Panc1 (cell line): Measurements from ENCODE around the gene DOCK1. TPM values are rescaled to one million over a fixed set of nuclear protein-coding genes. Genes with fewer than 3 reads are reported as not detected.

Experiments used
- ATAC-seq: fragments of 200-7000 bp; cut with Tn5 transposase; 2 replicates; pipeline ENCODE4 v1.9.1; 2020; ENCODE audit warnings: mild to moderate bottlenecking, moderate library complexity
- BruUV-seq: library from RNA; stranded (reverse); fragments of 400-500 nt; replicated peaks from 2 replicates; lab custom pipeline; 2021; lab: Mats Ljungman, UMichigan
- CTCF ChIA-PET: fragments of 300-600 bp; sonication (Branson Sonifier 250); formaldehyde crosslinking; loops from one replicate; lab custom pipeline; 2022; ENCODE audit warnings: antibody characterized with exemption; lab: Charles Lee
- POLR2A ChIA-PET: fragments of 300-600 bp; sonication (Branson Sonifier 250); formaldehyde crosslinking; loops from one replicate; lab custom pipeline; 2022; ENCODE audit warnings: antibody characterized with exemption; lab: Charles Lee
- DNase-seq: peaks from one replicate; pipeline ENCODE4 v3.0.0-alpha.2; 2010; ENCODE audit warnings: low read depth, low spot score
- H3K27ac ChIP-seq: 2 replicates; pipeline ENCODE4 v1.5.1; 2011; ENCODE audit warnings: mild to moderate bottlenecking, low read length, inconsistent platforms
- H3K27me3 ChIP-seq: fragments of 200-500 bp; sonication (Bioruptor generic); 2 replicates; pipeline ENCODE4 v1.6.0; 2014; ENCODE audit warnings: low read length, inconsistent platforms; ENCODE audit not compliant: control insufficient read depth, insufficient read depth
- H3K36me3 ChIP-seq: fragments of 200-500 bp; sonication (Bioruptor generic); 2 replicates; pipeline ENCODE4 v1.5.1; 2014; ENCODE audit warnings: inconsistent platforms, mild to moderate bottlenecking, low read length, moderate library complexity; ENCODE audit not compliant: control insufficient read depth, insufficient read depth
- H3K4me1 ChIP-seq: 2 replicates; pipeline ENCODE4 v1.5.1; 2011; ENCODE audit warnings: inconsistent platforms, mild to moderate bottlenecking, low read length, moderate library complexity; ENCODE audit not compliant: control insufficient read depth, insufficient read depth
- H3K4me3 ChIP-seq, 2 experiments: 2 replicates each; pipeline ENCODE4 v1.5.1; 2011 to 2012; ENCODE audit warnings: low read depth in 2 of 2, low read length in 2 of 2, mild to moderate bottlenecking in 2 of 2, inconsistent platforms in 1 of 2, moderate library complexity in 1 of 2
- H3K9me3 ChIP-seq: fragments of 200-500 bp; sonication (Bioruptor generic); 2 replicates; pipeline ENCODE4 v1.5.1; 2014; ENCODE audit warnings: low read depth, mild to moderate bottlenecking, inconsistent platforms, low read length, moderate library complexity; ENCODE audit not compliant: control insufficient read depth, insufficient read depth
- POLR2AphosphoS5 ChIP-seq: IDR thresholded peaks from 2 replicates; pipeline ENCODE4 v1.6.1; 2012; ENCODE audit warnings: mild to moderate bottlenecking, low read depth, low read length, moderate library complexity
- SIN3A ChIP-seq: IDR thresholded peaks from 2 replicates; pipeline ENCODE4 v1.6.1; 2012; ENCODE audit warnings: low read depth, mild to moderate bottlenecking, low read length, moderate library complexity, borderline replicate concordance; ENCODE audit not compliant: insufficient read depth
- TCF7L2 ChIP-seq: IDR thresholded peaks from 2 replicates; pipeline ENCODE4 v1.6.1; 2011; ENCODE audit warnings: mild to moderate bottlenecking, low read depth, low read length, inconsistent platforms
- in situ Hi-C: cut with HindIII; loops from 2 replicates; pipeline ENCODE4 v1.10.0; 2016; ENCODE audit warnings: low sequenced_read_pairs, low pct_unique_long_range_greater_than_20kb
- intact Hi-C: fragments of 100-400 bp; cut with micrococcal nuclease; formaldehyde crosslinking; loops from one replicate; pipeline ENCODE4 v1.10.0; 2022; ENCODE audit not compliant: unreplicated experiment
- total RNA-seq: library from RNA; stranded (reverse); gene quantifications from one replicate; pipeline ENCODE4 v1.2.1, GENCODE V29; 2021; ENCODE audit not compliant: unreplicated experiment
- TF ChIP-seq, protein P1 (sequence below): fragments of 450-650 bp; IDR thresholded peaks from 2 replicates; pipeline ENCODE4 v1.5.1; 2017; ENCODE audit warnings: mild to moderate bottlenecking
- TF ChIP-seq, protein P2 (sequence below), 2 experiments: IDR thresholded peaks; 2 replicates each; pipeline ENCODE4 v1.6.1; 2011 to 2012; ENCODE audit warnings: low read depth in 2 of 2, control low read depth in 1 of 2, low read length in 1 of 2, mild to moderate bottlenecking in 1 of 2, moderate library complexity in 1 of 2; ENCODE audit not compliant: insufficient read depth in 1 of 2

Gene DOCK1
- total RNA-seq, 1 experiment from 2014 or later, result 67.6 TPM

DNA sequence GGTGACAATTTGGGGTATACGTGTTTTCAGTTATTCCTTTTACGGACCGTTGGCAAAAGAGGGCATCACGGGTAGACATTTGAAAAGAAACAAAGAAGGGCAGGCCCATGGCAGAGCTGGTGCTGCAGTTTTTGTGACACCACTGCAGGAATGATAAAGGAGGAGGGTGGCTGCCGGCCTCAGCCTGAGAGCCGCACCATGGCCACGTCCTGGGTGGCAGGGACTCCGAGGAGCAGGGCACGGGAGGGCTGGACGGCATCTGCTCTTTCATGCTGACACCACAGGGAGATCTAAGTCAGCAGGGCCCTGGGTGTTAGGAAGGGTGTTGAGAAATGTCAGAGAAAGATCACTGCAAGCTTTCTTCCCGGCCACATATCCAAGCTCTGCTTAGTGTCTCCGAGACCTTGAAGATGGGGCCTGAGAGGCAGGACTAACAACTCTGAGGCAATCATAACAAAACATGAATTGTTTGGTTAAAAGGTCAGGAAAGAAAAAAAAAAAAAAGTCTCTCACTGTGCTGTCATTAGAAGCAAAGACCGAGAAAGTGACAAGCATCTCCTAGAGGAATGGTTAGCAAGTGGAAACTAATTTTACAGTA, 254.5 kb downstream of the DOCK1 start:
- ChIA-PET CTCF (no interaction called here), POLR2A (no interaction called here)
- Histone ChIP-seq H3K36me3 (no peaks in the 10 kb centered on the region), H3K9me3 (no peaks in the 10 kb centered on the region), H3K27me3 (no peaks in the 10 kb centered on the region), H3K4me1 (0 out of 2 replicates have a peak, but pooled peaks cover 3% of the 10 kb centered on the region), H3K27ac (no peak overlapping the region), H3K4me3 (no peak overlapping the region)
- TF ChIP-seq, protein P1, sequence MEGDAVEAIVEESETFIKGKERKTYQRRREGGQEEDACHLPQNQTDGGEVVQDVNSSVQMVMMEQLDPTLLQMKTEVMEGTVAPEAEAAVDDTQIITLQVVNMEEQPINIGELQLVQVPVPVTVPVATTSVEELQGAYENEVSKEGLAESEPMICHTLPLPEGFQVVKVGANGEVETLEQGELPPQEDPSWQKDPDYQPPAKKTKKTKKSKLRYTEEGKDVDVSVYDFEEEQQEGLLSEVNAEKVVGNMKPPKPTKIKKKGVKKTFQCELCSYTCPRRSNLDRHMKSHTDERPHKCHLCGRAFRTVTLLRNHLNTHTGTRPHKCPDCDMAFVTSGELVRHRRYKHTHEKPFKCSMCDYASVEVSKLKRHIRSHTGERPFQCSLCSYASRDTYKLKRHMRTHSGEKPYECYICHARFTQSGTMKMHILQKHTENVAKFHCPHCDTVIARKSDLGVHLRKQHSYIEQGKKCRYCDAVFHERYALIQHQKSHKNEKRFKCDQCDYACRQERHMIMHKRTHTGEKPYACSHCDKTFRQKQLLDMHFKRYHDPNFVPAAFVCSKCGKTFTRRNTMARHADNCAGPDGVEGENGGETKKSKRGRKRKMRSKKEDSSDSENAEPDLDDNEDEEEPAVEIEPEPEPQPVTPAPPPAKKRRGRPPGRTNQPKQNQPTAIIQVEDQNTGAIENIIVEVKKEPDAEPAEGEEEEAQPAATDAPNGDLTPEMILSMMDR, result no peak
- in situ Hi-C loops, result no loop called here
- intact Hi-C loops, result no loop called here
- ATAC-seq, result no peak
- no TSS peak for BruUV-seq
- no peak for DNase-seq

DNA sequence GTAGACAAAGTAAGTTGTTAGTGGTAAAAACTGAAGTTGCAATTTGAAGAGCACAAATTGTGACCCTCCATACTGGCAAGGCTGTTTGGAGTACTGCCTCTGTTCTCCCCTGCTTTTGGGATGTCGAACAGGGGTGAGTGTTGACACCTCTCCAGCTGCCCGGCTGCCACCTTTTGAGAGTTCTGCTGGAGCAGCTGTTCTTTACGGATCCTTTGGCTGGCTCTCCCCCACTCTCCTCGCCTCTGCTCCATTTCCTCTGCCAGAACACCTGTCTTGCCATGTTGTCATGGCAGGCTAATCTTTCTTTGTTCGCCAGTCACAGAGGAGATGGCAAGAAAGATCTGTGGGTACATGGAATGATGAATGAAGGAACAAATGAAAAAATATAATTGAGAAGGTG, 256.3 kb downstream of the DOCK1 start:
- Histone ChIP-seq H3K4me1 (0 out of 2 replicates have a peak, but pooled peaks cover 3% of the 10 kb centered on the region), H3K36me3 (no peaks in the 10 kb centered on the region), H3K27ac (no peak overlapping the region), H3K9me3 (no peaks in the 10 kb centered on the region), H3K4me3 (no peak overlapping the region), H3K27me3 (no peaks in the 10 kb centered on the region)
- no peak for ATAC-seq
- intact Hi-C loops (no loop called here), in situ Hi-C loops (no loop called here)
- ChIA-PET POLR2A (no interaction called here), CTCF (no interaction called here)
- TF ChIP-seq, protein P2, sequence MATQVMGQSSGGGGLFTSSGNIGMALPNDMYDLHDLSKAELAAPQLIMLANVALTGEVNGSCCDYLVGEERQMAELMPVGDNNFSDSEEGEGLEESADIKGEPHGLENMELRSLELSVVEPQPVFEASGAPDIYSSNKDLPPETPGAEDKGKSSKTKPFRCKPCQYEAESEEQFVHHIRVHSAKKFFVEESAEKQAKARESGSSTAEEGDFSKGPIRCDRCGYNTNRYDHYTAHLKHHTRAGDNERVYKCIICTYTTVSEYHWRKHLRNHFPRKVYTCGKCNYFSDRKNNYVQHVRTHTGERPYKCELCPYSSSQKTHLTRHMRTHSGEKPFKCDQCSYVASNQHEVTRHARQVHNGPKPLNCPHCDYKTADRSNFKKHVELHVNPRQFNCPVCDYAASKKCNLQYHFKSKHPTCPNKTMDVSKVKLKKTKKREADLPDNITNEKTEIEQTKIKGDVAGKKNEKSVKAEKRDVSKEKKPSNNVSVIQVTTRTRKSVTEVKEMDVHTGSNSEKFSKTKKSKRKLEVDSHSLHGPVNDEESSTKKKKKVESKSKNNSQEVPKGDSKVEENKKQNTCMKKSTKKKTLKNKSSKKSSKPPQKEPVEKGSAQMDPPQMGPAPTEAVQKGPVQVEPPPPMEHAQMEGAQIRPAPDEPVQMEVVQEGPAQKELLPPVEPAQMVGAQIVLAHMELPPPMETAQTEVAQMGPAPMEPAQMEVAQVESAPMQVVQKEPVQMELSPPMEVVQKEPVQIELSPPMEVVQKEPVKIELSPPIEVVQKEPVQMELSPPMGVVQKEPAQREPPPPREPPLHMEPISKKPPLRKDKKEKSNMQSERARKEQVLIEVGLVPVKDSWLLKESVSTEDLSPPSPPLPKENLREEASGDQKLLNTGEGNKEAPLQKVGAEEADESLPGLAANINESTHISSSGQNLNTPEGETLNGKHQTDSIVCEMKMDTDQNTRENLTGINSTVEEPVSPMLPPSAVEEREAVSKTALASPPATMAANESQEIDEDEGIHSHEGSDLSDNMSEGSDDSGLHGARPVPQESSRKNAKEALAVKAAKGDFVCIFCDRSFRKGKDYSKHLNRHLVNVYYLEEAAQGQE (IDR thresholded peaks at IDR 0.05; ENCODE audit: insufficient read depth in 1 of 2, low read depth in 2 of 2, low read length in 1 of 2), result no peak
- TF ChIP-seq TCF7L2, result no peak
- TF ChIP-seq, protein P1, result no peak
- TF ChIP-seq SIN3A, result no peak
- no peak for TF ChIP-seq POLR2AphosphoS5
- no TSS peak for BruUV-seq
- DNase-seq, result no peak
